ENCODE results near the gene MTSS2. TPM values are rescaled to one million over a fixed set of nuclear protein-coding genes. Genes with fewer than 3 reads are reported as not detected.

MTSS2 gene
- total RNA-seq, 2 donors from 2014 or later = 5.5 to 8.5 TPM

GRCh38 chr16:70683146-70683944 lies 2.5 kb downstream of the MTSS2 start:
- H3K36me3 Mint-ChIP-seq (ENCODE audit: insufficient read depth in 2 of 2) = no peaks in the 10 kb centered on the region
- H3K27ac Mint-ChIP-seq = no peak overlapping the region
- no peak overlapping the region for H3K4me3 Mint-ChIP-seq
- no peaks in the 10 kb centered on the region for H3K27me3 Mint-ChIP-seq (ENCODE audit: low read depth)
- H3K4me1 Mint-ChIP-seq (ENCODE audit: low read depth) = no peaks in the 10 kb centered on the region
- H3K9me3 Mint-ChIP-seq = no peaks in the 10 kb centered on the region
- DNase-seq (no peak), ATAC-seq (replicated peaks in 1 of 2) (no peak)

- Mint-ChIP-seq H3K4me3 (no peak overlapping the region), H3K4me1 (ENCODE audit: low read depth) (no peaks in the 10 kb centered on the region), H3K36me3 (ENCODE audit: insufficient read depth in 2 of 2) (no peaks in the 10 kb centered on the region), H3K27ac (no peak overlapping the region), H3K9me3 (no peaks in the 10 kb centered on the region), H3K27me3 (ENCODE audit: low read depth) (no peaks in the 10 kb centered on the region)
- DNase-seq (no peak), ATAC-seq (replicated peaks in 1 of 2) (no peak)
Measured at GRCh38 chr16:70682239-70683145, 3.4 kb downstream of the MTSS2 start.

- Mint-ChIP-seq H3K27me3 (ENCODE audit: low read depth) (no peaks in the 10 kb centered on the region), H3K4me1 (ENCODE audit: low read depth) (no peaks in the 10 kb centered on the region), H3K36me3 (ENCODE audit: insufficient read depth in 2 of 2) (no peaks in the 10 kb centered on the region), H3K27ac (no peak overlapping the region), H3K4me3 (no peak overlapping the region), H3K9me3 (no peaks in the 10 kb centered on the region)
- no peak for DNase-seq
- ATAC-seq (replicated peaks in 1 of 2) = peak in 1 of 2 donors; percentile 3
Measured at GRCh38 chr16:70681382-70682238, 4.2 kb downstream of the MTSS2 start.

GRCh38 chr16:70680495-70681381 lies 5.1 kb downstream of the MTSS2 start:
- Mint-ChIP-seq H3K36me3 (ENCODE audit: insufficient read depth in 2 of 2) (no peaks in the 10 kb centered on the region), H3K4me1 (ENCODE audit: low read depth) (no peaks in the 10 kb centered on the region), H3K27me3 (ENCODE audit: low read depth) (no peaks in the 10 kb centered on the region), H3K4me3 (no peak overlapping the region), H3K9me3 (no peaks in the 10 kb centered on the region), H3K27ac (no peak overlapping the region)
- DNase-seq (no peak), ATAC-seq (replicated peaks in 1 of 2) (peak in 1 of 2 donors; percentile 2)

- peak in 1 of 2 donors; percentile 47 for ATAC-seq (replicated peaks in 1 of 2)
Measured at GRCh38 chr16:70679671-70680494, 6.0 kb downstream of the MTSS2 start.

GRCh38 chr16:70678898-70679670 lies 6.8 kb downstream of the MTSS2 start:
- Mint-ChIP-seq H3K27me3 (ENCODE audit: low read depth) (no peaks in the 10 kb centered on the region), H3K27ac (no peak overlapping the region), H3K4me1 (ENCODE audit: low read depth) (no peaks in the 10 kb centered on the region), H3K9me3 (no peaks in the 10 kb centered on the region), H3K4me3 (no peak overlapping the region), H3K36me3 (ENCODE audit: insufficient read depth in 2 of 2) (no peaks in the 10 kb centered on the region)
- no peak for ATAC-seq (replicated peaks in 1 of 2)
- no peak for DNase-seq

More at GRCh38 chr16:70679671-70680494, 6.0 kb downstream of the MTSS2 start:
- Mint-ChIP-seq H3K27ac (no peak overlapping the region), H3K4me1 (ENCODE audit: low read depth) (no peaks in the 10 kb centered on the region), H3K4me3 (no peak overlapping the region), H3K27me3 (ENCODE audit: low read depth) (no peaks in the 10 kb centered on the region), H3K9me3 (no peaks in the 10 kb centered on the region), H3K36me3 (ENCODE audit: insufficient read depth in 2 of 2) (no peaks in the 10 kb centered on the region)
- peak in 1 of 2 donors; percentile 22 for DNase-seq

GRCh38 chr16:70678121-70678897 lies 7.5 kb downstream of the MTSS2 start:
- Mint-ChIP-seq H3K27me3 (ENCODE audit: low read depth) (no peaks in the 10 kb centered on the region), H3K27ac (no peak overlapping the region), H3K4me3 (no peak overlapping the region), H3K36me3 (ENCODE audit: insufficient read depth in 2 of 2) (no peaks in the 10 kb centered on the region), H3K9me3 (no peaks in the 10 kb centered on the region), H3K4me1 (ENCODE audit: low read depth) (no peaks in the 10 kb centered on the region)
- DNase-seq (no peak), ATAC-seq (replicated peaks in 1 of 2) (no peak)

- DNase-seq = no peak
- H3K4me1 Mint-ChIP-seq (ENCODE audit: low read depth) = no peaks in the 10 kb centered on the region
- ATAC-seq (replicated peaks in 1 of 2) = no peak
- no peaks in the 10 kb centered on the region for H3K9me3 Mint-ChIP-seq
- no peak overlapping the region for H3K4me3 Mint-ChIP-seq
- H3K27ac Mint-ChIP-seq = no peak overlapping the region
- H3K27me3 Mint-ChIP-seq (ENCODE audit: low read depth) = no peaks in the 10 kb centered on the region
- H3K36me3 Mint-ChIP-seq (ENCODE audit: insufficient read depth in 2 of 2) = no peaks in the 10 kb centered on the region
Measured at GRCh38 chr16:70677499-70678120, 8.2 kb downstream of the MTSS2 start.

GRCh38 chr16:70676675-70677498 lies 9.0 kb downstream of the MTSS2 start:
- ATAC-seq (replicated peaks in 1 of 2) (no peak), DNase-seq (no peak)
- no peak overlapping the region for H3K27ac Mint-ChIP-seq
- H3K4me3 Mint-ChIP-seq = no peak overlapping the region
- no peaks in the 10 kb centered on the region for H3K4me1 Mint-ChIP-seq (ENCODE audit: low read depth)
- no peaks in the 10 kb centered on the region for H3K9me3 Mint-ChIP-seq
- H3K36me3 Mint-ChIP-seq (ENCODE audit: insufficient read depth in 2 of 2) = no peaks in the 10 kb centered on the region
- no peaks in the 10 kb centered on the region for H3K27me3 Mint-ChIP-seq (ENCODE audit: low read depth)

All from activated T-cell treated with anti-CD3 and anti-CD28 coated beads, Interleukin-2, amount 50 U/mL, for 72 hours (primary cell).